GM18498 (cell line): Measurements from ENCODE around the gene FRMD4A.

Experiments
- ATAC-seq: cut with Tn5 transposase; IDR thresholded peaks from one replicate; pipeline ENCODE4 v1.9.1; 2021; ENCODE audit warnings: mild to moderate bottlenecking, moderate library complexity; ENCODE audit not compliant: unreplicated experiment

FRMD4A gene

DNA sequence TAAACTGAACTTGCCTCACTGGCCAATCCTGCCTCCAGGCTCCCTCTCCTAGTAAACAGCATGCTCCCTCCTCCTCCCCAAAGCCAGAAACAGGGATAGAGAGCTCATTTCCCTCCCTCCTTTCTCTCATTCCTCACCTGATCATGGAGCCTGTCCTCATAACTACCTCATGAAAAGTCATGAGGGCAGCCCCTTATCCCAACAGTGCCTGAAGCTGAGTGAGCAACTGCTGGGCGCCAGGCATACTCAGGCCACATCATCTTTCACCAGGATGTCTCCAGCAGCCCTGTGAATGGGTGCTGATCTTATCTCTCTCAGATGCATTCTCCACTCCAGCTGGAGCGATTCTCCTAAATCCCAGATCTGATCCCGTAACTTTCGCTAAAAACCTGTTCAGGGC is 436.8 kb downstream of the FRMD4A start:
- no peak for ATAC-seq

DNA sequence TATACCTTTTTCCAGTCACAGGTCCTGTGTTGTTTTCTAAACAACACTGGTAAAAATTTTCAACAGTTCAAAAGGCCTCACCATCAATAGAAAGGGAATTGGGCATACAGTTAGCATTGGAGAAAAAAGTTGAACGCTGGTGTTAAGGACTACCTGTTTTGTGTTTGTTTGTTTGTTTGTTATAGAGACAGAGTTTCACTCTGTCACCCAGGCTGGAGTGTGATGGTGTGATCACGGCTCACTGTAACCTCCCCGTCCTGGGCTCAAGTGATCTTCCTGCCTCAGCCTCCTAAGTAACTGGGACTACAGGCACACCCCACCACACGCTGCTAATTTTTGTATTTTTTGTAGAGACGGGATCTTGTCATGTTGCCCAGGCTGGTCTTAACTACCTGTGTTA is 437.9 kb downstream of the FRMD4A start:
- no peak for ATAC-seq

DNA sequence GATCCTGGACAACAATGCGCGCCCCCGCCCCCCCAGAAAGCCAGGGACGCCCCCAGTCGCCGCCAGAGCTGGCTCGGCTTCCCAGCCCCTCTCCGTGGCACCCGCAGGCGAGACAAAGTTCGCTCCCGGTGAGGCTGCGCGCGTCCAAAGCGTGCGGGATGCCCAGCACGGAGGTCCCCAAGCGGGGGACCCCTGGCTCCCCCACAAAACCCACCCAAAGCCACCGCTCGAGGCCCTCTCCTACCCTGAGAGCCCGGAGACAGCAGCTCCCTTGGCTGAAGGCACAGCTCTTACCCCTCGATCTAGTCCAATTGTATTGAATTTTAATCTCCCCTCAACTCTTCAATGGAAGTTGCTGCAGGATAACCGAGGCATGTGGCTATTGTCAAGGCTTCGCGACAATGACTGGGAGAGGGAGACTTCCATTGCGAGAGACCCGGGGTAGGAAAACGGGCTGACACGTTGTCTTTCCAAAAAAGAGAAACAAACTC is 438.7 kb downstream of the FRMD4A start:
- ATAC-seq, result no peak

DNA sequence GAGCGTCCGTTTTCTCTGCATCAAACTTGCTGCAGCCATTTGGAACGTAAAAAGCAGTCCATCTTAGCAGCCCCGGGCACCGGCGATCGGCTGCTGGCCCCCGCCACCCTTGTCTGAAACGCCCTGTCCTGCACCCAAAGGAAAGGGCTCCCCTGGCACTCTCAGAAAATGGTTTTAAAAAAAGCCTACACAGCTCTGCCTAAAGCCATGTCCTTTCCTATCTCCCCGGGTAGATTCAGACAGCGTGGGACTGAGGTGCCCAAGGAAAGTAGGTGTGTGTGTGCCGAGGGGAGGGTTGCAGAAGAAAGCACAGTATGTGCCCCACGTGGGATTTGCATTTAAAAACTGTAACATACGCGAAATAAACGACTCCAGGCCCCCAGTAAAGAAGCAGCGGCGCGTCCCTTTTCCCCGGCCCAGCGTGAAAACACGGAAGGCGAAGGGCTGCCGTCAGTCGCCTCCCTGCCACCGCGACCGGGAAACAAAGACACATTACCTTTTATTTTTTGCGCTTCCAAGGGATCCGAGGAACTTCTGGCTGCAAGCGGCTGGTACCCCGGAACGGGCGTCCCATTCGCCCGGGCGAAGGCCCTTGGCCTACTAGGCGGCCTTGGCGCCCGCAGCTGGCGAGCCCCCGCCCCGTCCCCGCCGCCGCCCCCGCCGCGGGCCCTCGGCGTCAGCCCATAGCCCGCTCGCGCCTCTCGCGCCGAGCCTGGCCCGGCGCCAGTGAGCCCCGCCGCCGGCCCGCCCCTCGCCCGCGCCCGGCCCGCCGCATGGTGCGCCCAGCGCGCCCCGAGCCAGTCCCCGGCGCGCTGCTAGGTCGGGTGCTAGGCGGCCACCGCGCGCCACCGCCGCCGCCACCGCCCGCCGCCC is 439.4 kb downstream of the FRMD4A start:
- no peak for ATAC-seq

DNA sequence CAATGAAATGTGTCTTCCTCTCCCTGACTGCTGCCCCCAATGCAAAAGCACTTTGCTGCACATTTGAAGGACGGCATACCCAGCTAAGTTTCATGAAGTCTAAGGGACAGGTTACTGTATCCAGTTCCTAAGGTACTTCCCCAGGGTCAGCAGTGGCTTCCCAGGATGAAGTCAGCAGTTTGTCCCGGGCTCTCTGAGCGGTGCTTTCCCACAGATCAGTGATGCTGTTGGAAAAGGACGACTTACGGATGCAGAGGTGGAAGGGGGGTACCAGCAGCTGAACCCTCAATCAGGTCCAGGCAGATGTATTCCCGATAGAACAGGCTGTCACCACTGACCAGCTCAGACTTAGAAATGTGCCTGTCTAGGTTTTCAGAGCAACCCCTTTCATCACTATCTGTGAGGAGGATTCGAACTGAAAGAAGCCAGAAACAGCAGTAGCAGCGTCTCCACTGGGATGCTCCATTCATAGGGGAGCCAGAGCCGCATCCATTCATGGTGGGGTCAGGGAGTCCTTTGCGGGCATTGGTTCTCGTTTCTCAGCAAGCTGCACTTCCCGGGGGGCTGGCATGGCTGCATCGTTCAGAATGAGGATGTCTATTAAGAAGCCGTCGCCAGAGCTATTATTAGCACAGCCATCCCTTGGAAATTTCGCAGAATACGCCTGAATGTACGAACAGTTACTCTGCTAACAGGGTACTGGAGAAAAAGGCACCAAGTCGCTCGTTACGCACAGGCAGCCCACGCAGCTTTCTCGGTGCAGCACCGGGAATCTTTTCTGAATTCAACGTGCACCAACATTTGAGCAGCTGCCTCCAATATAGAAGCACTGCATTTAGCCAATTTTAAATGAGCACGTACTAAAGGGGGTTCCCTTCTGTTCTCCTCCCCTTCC is 440.2 kb downstream of the FRMD4A start:
- ATAC-seq, result no peak

DNA sequence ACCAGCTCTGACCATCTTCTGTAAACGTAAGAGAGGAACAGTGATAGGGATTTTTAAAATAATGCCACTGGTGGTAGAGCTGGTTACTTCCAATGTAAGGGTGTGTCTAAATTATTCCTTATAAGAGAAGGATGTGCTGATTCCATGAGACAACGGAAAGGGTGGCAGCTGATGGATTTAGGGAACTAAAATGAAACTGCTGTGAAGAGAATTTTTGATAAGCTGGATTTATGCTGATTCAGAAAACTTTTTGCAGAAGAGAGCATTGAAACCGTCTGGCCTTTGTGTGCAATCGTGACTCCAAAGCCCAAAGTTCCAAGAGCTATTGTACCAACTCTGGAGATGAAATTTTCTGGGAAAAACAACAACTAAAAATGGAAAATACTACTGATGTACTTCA is 443.0 kb downstream of the FRMD4A start:
- ATAC-seq, result no peak

DNA sequence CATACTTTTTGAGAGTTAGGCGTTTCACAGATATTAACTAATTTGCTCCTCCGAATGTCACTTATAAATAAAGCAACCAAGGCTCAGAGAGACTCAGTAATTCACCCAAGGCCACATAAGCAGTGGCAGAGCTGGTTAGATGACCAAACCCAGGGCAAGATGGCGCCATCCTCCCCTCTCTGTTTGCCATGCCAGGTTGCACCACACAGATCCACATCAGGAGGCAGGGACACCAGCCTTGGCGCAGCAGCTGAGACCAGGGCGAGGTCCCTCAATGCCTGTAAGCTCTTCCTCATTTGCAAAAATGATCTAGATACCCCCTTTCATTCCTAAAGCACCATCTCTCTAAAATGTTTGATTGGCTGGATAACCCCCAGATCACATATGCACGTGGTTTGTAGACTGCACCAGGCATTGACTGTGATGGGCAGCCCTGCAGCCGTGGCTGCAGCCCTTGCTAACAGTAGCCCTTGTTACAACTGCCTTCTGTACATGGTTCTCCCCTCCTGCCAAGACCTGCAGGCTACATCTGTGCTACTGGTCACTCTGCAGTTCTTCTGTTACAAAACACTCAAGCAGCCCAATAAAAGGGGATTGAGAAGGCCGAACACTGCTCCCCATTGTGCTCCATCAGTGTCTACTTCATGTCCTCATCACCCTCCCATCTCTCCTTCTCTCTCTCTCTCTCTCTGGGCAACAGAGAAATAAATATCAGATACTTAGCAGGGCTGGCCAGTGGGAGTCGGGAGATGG is 445.3 kb downstream of the FRMD4A start:
- ATAC-seq, result no peak

DNA sequence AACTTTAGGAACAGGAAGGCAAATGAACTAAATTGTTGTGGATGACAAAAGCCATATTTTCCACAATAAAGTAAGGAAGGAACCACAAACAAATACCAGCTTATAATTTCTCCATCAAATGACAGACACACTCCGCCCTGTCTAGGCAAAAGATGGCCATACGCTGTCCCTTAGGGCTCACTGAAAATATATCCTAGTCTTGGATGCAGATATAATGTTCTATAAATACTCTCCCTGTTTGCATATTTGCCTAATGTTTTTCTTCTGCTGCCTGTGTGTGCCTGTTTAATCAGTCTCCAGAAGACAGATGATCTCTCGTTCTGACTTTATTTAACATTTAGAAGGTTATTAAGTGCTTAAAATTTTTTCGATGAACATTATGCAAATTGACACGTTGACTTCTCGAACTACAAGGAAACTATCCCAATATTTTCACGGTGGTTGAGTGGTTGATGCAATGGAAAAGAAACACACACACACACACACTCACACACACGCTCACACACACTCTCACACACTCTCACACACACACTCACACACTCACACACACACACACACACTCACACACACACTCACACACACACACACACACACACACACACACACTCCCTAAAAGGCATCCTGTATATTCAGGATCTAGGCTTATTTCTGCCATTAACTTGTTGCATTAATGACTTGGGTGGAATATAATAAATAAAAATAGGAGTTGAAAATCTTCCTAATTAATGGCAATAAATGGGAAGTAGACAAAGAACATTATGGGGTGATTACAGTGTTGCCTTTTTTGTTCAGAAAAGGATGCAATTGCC is 446.9 kb downstream of the FRMD4A start:
- no peak for ATAC-seq

DNA sequence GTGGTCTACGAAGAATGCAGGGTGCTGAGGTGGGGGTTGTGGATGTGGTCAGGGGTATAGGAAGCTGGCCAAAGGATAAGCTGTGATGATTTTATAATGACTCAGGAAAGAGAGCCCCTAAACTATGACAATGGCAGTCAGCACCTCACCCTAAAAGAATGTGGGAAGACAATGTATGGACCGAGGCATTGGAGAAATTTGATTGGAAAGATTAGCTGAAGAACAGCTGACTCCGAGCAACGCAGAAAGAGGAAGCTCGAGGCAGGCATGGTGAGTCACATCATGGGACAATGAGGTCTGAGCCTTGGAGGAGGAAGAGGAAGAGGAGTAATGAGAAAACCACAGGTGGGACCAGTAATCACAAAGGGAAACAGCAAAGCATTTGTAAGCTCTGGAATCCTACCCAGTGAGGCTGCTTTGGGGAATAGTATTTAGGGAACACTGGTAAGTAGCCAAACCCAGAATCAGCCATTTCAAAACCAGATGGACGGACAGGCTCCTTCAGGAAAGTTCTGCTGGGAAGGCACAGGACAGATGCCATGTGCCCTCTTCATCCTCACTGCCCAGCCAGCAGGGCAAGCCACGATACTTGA is 448.5 kb downstream of the FRMD4A start:
- no peak for ATAC-seq

DNA sequence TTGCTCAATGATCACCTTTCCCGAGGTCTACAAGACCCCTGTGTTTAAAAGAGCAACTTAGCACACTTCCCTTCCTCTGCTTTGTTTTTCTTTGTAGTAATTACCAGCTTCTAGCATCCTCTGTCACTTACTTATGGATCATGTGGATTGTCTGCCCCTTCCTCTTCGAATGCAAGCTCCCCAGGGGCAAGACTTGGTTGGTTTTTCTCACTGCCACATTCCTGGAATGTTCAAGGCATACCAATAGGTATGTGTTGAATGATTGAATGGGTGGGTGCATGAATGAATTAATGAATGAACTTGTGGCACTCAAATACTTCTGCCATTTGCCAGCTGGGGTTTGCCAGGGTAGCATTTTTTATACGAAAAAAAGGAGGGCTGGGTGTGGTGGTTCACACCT is 450.0 kb downstream of the FRMD4A start:
- no peak for ATAC-seq

DNA sequence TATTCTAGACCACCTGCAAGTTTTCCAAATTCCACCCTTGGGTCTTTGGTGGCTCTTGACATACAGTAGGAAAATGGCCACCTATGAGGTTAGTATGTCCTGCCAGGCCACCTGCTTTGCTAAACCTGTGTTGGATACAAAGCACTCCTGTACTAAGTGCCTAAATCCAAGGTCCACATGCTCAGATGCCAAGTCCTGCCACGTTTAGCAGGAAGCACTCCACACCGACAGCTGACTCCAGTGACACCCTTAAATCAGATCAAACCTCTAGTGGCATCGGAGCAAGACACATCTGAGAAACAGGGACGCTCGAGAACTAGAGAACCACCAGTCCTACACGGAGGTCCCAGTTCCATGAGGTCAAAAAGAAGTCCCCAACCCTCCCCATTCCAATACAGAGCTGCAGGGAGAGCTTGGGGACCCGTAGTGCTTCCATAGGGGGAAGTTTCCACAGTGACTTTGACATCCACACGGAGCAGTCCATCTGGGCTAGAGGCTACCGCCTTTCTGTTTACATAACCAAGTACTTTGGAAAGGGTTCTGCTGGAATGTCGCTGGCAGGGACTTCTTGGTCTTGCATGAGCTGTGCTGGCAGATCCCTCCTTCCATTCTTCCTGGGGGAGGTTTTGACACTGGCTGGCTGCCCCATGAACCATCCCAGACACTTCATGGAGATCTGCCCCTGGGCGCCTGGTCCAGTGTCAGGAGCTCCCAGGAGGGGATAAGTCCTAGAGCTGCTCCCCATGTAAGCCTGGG is 453.4 kb downstream of the FRMD4A start:
- no peak for ATAC-seq

DNA sequence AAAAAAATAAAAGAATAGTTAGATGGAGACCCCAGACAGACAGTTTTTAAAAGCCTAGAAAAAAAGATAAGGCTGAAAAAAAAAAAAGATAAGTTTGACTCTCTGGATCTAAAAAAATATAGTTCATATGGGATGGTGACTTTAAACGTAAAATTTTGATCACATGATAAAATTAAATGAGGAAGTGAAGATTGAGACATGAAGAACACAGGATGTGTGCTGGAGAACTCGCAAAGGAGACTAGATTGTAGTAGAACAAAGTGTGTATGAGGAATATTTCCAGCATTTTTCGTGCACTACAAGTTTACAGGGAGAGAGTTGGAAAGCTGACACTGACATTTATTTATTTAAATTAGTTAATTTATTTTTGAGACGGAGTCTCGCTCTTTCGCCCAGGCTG is 457.5 kb downstream of the FRMD4A start:
- no peak for ATAC-seq

DNA sequence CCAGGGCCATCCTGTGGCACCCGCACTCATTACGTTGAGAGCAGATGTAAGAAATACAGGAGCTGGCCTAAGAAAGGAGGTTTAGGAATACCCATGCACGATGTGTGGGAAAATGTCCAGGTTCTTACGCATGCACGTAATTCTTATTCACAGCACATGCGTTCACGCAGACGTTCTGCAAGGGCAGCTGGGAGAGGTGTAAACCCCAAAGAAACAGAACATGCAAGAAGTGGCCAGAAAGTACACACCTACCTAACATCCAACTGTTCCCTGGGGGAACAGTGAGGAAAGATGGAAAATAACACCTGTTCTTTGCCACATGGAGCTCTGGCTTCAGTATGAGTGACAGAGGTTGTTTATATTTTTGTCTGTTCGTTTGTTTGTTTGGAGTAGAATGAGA is 458.3 kb downstream of the FRMD4A start:
- no peak for ATAC-seq

DNA sequence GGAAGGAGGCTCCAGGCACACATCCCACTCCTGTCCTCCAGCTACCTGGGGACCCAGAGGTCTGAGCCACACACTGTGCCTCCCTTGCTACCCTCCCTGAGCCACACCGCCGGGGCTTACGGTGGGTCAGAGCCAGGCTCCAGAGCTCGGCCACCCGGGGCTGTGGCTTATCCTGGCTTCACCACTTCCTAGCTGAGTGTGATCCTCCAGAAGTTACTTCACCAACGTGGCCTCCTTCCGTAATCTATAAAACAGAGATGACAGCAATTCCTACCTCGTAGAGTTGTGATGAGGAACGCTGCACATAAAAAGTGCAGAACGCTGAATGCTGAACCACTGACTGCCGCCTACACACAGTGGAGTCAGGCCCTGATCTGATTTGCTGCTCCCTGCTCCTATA is 458.9 kb downstream of the FRMD4A start:
- ATAC-seq, result no peak

DNA sequence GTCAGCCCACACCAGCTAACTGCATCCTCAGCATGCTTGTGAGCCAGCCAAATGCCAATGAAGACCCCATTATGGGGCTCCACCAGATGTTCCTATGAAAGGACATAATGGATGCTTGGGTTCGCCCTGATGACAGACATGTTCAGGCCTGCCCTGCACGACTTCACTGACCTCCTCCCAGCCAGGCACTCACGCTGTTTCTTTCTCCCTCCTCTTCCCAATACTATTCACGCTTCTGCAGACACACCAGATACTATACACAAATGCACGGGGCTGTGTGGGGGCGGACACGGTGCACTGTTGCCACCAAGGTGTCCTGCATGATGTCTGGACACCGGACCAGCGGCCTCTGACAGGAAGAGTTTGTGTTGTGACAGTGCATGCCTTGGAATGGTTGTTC is 459.7 kb downstream of the FRMD4A start:
- ATAC-seq, result no peak

DNA sequence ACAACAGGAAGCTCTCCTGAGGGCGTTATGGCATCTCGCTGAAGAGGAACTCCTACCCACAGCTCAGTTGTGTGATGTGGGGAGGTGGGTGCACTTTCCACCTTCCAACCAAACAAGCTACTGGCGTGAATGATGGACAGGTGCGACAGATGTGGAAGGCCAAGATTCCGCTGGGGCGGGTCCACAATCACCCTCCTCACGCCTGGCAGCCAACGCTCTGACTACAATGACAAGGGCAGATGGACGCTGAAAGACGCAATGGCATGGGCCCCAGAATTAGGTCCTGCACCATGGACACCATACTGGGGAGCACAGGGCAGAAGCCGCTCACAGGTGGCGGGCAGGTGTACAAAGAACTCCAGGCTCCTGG is 461.4 kb downstream of the FRMD4A start:
- ATAC-seq, result no peak

DNA sequence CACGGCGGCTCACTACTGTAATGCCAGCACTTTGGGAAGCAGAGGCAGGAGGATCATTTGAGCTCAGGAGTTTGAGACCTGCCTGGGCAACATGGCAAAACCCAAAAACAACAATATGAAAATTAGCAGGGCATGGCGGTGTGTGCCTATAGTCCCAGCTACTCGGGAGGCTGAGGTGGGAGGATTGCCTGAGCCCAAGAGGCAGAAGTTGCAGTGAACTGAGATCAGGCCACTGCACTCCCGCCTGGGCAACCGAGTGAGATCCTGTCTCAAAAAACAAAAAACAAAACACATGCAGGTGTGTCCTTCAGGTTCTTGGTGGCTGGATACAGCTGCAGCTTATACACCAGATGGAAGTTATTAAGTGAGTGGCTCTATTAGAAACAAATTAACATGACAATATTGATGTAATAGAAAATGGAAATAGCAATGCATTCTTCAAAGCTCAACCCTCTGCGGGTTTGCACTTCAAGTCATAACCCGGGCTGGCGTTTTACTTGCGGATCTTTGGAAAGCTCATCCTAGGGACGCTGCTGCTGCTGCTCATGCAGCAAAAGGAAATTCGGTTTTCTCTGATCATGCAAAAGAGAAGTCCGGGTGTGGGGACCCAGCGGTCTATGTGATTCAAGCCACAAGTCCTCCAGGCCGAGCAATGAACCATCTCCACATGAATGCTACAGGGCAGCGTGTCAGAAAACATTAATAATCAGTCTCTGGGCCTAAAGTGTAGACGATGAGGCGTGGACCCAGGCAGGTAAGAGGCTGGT is 462.0 kb downstream of the FRMD4A start:
- ATAC-seq, result no peak

DNA sequence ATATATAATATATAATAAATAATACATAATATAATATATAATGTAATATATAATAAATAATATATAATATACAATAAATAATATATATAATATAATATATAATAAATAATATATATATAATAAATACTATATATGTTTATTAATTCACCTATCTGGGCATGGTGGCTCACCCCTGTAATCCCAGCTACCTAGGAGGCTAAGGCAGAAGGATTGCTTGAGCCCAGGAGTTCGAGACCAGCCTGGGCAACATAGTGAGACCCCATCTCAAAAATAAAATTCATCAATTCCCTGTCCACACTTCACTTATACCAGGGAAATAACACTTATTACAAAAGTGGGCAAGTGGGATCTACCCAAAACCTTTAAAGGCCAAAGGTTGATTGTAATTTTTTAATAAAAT is 462.9 kb downstream of the FRMD4A start:
- ATAC-seq, result no peak
